SJCRH30 (cell line): ENCODE results near the gene ZNF154. TPM values are rescaled to one million over a fixed set of nuclear protein-coding genes. Genes with fewer than 3 reads are reported as not detected.
A peak's percentile ranks its signal among the peaks of the same experiment; 100 is the strongest.

ENCODE experiments used
- DNase-seq, 2 experiments: peaks; one replicate each; pipeline ENCODE4 v3.0.0-alpha.2; 2015 to 2020
- H3K27ac ChIP-seq: fragments of 250-450 bp; sonication (Bioruptor Pico); 2 replicates; pipeline ENCODE4 v1.5.1; 2020; ENCODE audit warnings: mild to moderate bottlenecking, moderate library complexity
- H3K27me3 ChIP-seq: fragments of 250-450 bp; sonication (Bioruptor Pico); 2 replicates; pipeline ENCODE4 v1.5.1; 2020; ENCODE audit warnings: mild to moderate bottlenecking, moderate library complexity
- H3K36me3 ChIP-seq: fragments of 250-450 bp; sonication (Bioruptor Pico); 2 replicates; pipeline ENCODE4 v1.5.1; 2020; ENCODE audit warnings: mild to moderate bottlenecking, moderate library complexity
- H3K4me1 ChIP-seq: fragments of 250-450 bp; sonication (Bioruptor Pico); 2 replicates; pipeline ENCODE4 v1.5.1; 2020; ENCODE audit warnings: mild to moderate bottlenecking, moderate library complexity
- H3K4me3 ChIP-seq: fragments of 250-450 bp; sonication (Bioruptor Pico); 2 replicates; pipeline ENCODE4 v1.5.1; 2020; ENCODE audit warnings: mild to moderate bottlenecking, moderate library complexity
- H3K9me3 ChIP-seq: fragments of 250-450 bp; sonication (Bioruptor Pico); replicated peaks from 2 replicates; pipeline ENCODE4 v1.5.1; 2020; ENCODE audit warnings: mild to moderate bottlenecking, moderate library complexity
- total RNA-seq: library from RNA; depleted of rRNA; stranded (reverse); fragments of >200 nt; shearing (Covaris generic); gene quantifications from 2 replicates; pipeline ENCODE4 v1.2.3, GENCODE V29; 2014; rRNA removed

Gene ZNF154
- total RNA-seq, 1 experiment from 2014 or later: 0.04 TPM

GRCh38 chr19:57664269-57665127 is 44.5 kb downstream of the ZNF154 start:
- peak; percentile 82 to 83 for DNase-seq
- peaks cover 5% of the 10 kb centered on the region; the same call in 1 of the 2 replicates for H3K4me1 ChIP-seq
- peak overlapping the region; percentile 78 for H3K27ac ChIP-seq
- H3K4me3 ChIP-seq: peak overlapping the region; percentile 59
- no peaks in the 10 kb centered on the region for H3K9me3 ChIP-seq
- H3K27me3 ChIP-seq: no peaks in the 10 kb centered on the region
- no peaks in the 10 kb centered on the region for H3K36me3 ChIP-seq

DNA sequence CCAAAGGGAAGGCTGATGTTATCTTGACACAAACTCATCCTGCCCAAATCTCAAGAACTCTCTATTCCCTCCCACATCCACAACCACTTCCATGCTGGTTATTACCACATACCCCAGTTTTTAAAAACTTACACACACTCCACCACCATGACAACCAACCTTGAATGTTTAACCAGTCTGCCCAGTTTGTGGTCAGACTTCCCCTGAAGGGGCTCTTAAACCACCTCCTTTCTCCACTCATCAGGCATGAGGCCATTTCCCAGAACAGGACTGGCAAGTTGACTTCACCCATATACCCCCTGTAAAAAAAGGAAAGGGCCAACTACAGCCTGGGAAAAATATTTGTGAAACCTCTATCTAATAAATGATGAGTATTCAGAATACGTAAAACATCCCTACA is 52.7 kb downstream of the ZNF154 start:
- Histone ChIP-seq H3K4me1 (peaks cover 5% of the 10 kb centered on the region; the same call in 1 of the 2 replicates), H3K9me3 (no peaks in the 10 kb centered on the region), H3K27me3 (no peaks in the 10 kb centered on the region), H3K27ac (no peak overlapping the region), H3K36me3 (no peaks in the 10 kb centered on the region), H3K4me3 (no peak overlapping the region)
- DNase-seq: no peak

GRCh38 chr19:57655443-57655842 is 53.6 kb downstream of the ZNF154 start:
- Histone ChIP-seq H3K4me1 (peaks cover 5% of the 10 kb centered on the region; the same call in 1 of the 2 replicates), H3K27ac (no peak overlapping the region), H3K9me3 (no peaks in the 10 kb centered on the region), H3K36me3 (no peaks in the 10 kb centered on the region), H3K27me3 (no peaks in the 10 kb centered on the region), H3K4me3 (no peak overlapping the region)
- no peak for DNase-seq

DNA sequence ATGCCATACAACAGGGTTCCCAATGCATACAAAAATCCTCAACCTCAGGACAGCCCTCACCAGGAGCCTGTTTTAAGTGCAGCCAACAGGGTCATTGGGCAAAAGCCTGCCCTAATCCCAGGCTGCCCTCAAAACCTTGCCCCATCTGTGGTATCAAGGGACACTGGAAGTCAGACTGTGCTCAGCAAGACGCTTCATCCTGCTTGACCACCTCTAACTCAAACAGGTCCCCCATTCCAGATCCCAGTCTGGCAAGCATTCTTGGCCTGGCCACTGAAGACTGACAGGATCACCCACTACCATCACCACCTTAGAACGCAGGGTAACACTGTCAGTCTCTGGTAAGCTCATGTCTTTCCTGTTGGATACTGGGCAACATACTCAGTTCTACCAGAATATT is 55.3 kb downstream of the ZNF154 start:
- H3K27ac ChIP-seq: no peak overlapping the region

DNA sequence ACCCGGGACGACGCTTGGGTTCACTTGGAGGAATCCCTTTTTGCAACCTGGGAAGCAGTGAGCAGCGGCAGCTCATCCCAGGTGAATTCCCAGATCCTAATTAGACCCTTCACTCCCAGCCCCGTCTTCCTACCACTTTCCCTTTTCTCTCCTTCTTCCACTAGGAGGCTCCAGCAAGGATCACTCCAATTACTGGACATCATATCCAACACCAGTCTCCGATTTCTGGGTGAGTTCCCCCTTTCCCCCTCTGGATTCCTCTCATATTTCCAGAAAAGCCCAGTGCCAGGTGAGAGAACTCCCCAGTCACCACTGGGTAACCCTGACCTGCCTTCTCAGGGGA is 57.4 kb downstream of the ZNF154 start:
- Histone ChIP-seq H3K36me3 (no peaks in the 10 kb centered on the region), H3K4me1 (peaks cover 5% of the 10 kb centered on the region; the same call in 1 of the 2 replicates), H3K27me3 (no peaks in the 10 kb centered on the region), H3K9me3 (no peaks in the 10 kb centered on the region), H3K4me3 (no peak overlapping the region), H3K27ac (no peak overlapping the region)
- DNase-seq: no peak

More for the DNA sequence above, 55.3 kb downstream of the ZNF154 start:
- DNase-seq: no peak
- H3K4me3 ChIP-seq: no peak overlapping the region
- H3K4me1 ChIP-seq: peaks cover 5% of the 10 kb centered on the region; the same call in 1 of the 2 replicates
- no peaks in the 10 kb centered on the region for H3K36me3 ChIP-seq
- no peaks in the 10 kb centered on the region for H3K27me3 ChIP-seq
- H3K9me3 ChIP-seq: no peaks in the 10 kb centered on the region

DNA sequence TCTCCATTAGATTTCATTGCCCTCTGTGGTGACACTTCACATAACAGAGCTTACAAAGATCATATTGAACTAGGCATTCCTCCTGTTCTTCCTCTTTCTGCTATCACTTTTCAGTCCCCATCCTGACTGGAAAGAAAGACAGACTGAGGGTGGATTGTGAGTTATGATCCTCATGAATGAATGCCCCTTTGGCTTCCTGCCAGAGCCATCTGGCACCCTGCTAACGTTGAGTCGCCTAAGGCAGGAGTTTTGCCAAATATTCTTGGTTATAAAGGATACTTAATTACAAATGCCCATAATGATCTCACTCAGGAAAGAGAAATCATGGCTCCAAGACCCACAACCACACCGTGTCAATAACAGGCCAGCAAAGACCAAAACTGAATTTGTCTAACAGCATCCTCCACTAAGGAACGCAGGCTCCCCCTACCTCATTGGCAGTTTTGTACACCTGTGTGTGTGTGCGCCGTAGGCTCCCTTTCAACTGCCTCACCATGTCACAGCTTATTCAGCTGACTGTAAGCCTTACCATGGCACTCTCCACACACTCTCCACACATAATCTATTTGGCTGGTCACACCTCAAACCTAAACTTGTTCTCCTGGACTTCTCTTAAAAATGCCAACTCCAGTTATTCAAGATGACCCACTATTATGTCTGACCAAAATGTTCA is 60.5 kb downstream of the ZNF154 start:
- Histone ChIP-seq H3K27ac (no peak overlapping the region), H3K4me3 (no peak overlapping the region), H3K4me1 (peaks cover 5% of the 10 kb centered on the region; the same call in 1 of the 2 replicates), H3K27me3 (no peaks in the 10 kb centered on the region), H3K36me3 (peaks cover 5% of the 10 kb centered on the region), H3K9me3 (no peaks in the 10 kb centered on the region)
- DNase-seq: peak in 1 of 2 experiments; percentile 19

Other genes starting within 250 kb of the ZNF154 start
- gene ZNF772, start 231.6 kb downstream of the ZNF154 start, total RNA-seq: 15.6 and 16.0 TPM in 2 replicates
- 9.4 and 12.3 TPM in 2 replicates for gene ZNF419, start 221.5 kb downstream of the ZNF154 start, total RNA-seq
- 12.2 and 15.1 TPM in 2 replicates for gene ZNF773, start 209.3 kb downstream of the ZNF154 start, total RNA-seq
- 8.1 and 9.1 TPM in 2 replicates for gene ZNF549, start 181.8 kb downstream of the ZNF154 start, total RNA-seq
- 11.8 and 13.4 TPM in 2 replicates for gene ZNF550, start 149.3 kb downstream of the ZNF154 start, total RNA-seq
- gene ZNF416, start 130.3 kb downstream of the ZNF154 start, total RNA-seq: 6.8 and 7.5 TPM in 2 replicates
- 8.4 and 9.3 TPM in 2 replicates for gene ZIK1, start 125.1 kb downstream of the ZNF154 start, total RNA-seq
- gene ZNF530, start 109.3 kb downstream of the ZNF154 start, total RNA-seq: 11.7 and 17.8 TPM in 2 replicates
- gene ZNF134, start 95.0 kb downstream of the ZNF154 start, total RNA-seq: 20.2 and 20.8 TPM in 2 replicates
- 14.5 and 16.6 TPM in 2 replicates for gene ZNF211, start 76.0 kb downstream of the ZNF154 start, total RNA-seq
- gene ZSCAN4, start 40.3 kb downstream of the ZNF154 start, total RNA-seq: not detected in 2 replicates
- 23.5 and 23.6 TPM in 2 replicates for gene ZNF551, start 27.2 kb downstream of the ZNF154 start, total RNA-seq
- 3.5 and 4.4 TPM in 2 replicates for gene ZNF671, start 18.4 kb upstream of the ZNF154 start, total RNA-seq
- 19.3 and 24.4 TPM in 2 replicates for gene ZNF776, start 37.6 kb upstream of the ZNF154 start, total RNA-seq
- 14.6 TPM in 2 replicates for gene ZNF586, start 60.5 kb upstream of the ZNF154 start, total RNA-seq
- 5.4 and 6.8 TPM in 2 replicates for gene ZNF552, start 105.7 kb upstream of the ZNF154 start, total RNA-seq
- 12.7 and 13.0 TPM in 2 replicates for gene ZNF587B, start 121.1 kb upstream of the ZNF154 start, total RNA-seq
- 10.5 and 14.5 TPM in 2 replicates for gene ZNF587, start 140.7 kb upstream of the ZNF154 start, total RNA-seq
- 11.1 and 14.2 TPM in 2 replicates for gene ZNF814, start 179.8 kb upstream of the ZNF154 start, total RNA-seq
- gene ZNF417, start 207.4 kb upstream of the ZNF154 start, total RNA-seq: 15.6 and 16.1 TPM in 2 replicates
- 1.4 and 1.8 TPM in 2 replicates for gene ZNF418, start 226.2 kb upstream of the ZNF154 start, total RNA-seq
- 11.5 and 11.6 TPM in 2 replicates for gene ZNF256, start 238.5 kb upstream of the ZNF154 start, total RNA-seq